Stimulated activated CD4-positive, alpha-beta T cell treated with anti-CD3 and anti-CD28 coated beads, Interleukin-4, amount 100 ng/mL, for 48 hours (primary cell): ENCODE measurements around the gene ELF2.
"Not testable (repeated sequence)": the region's sequence is repeated elsewhere in the genome, so short reads cannot be mapped to it uniquely, and the experiment has no call there.

ENCODE experiments used
- DNase-seq, 2 donors: peaks; one replicate each; pipeline ENCODE4 v3.0.0-alpha.2; 2020; ENCODE audit warnings: low read depth in 2 of 2

Gene ELF2

GRCh38 chr4:139144161-139144859, 32.7 kb downstream of the ELF2 start:
- DNase-seq: no peak

GRCh38 chr4:139142980-139143379, 34.0 kb downstream of the ELF2 start:
- DNase-seq: no peak

- DNase-seq: no peak
These were observed 34.9 kb downstream of the ELF2 start for GRCh38 chr4:139142087-139142486.

- DNase-seq: no peak
These were observed 39.3 kb downstream of the ELF2 start for GRCh38 chr4:139137763-139138162.

- no peak for DNase-seq
These were observed 42.6 kb downstream of the ELF2 start for GRCh38 chr4:139134403-139134802.

- no peak for DNase-seq
These were observed 45.7 kb downstream of the ELF2 start for GRCh38 chr4:139131209-139131870.

GRCh38 chr4:139129206-139129605, 47.8 kb downstream of the ELF2 start:
- no peak for DNase-seq

- DNase-seq: no peak
These were observed 50.1 kb downstream of the ELF2 start for GRCh38 chr4:139126898-139127297.

GRCh38 chr4:139123910-139124309, 53.1 kb downstream of the ELF2 start:
- DNase-seq: no peak

- DNase-seq: no peak
These were observed 58.7 kb downstream of the ELF2 start for GRCh38 chr4:139118365-139118764.

GRCh38 chr4:139115226-139115625, 61.8 kb downstream of the ELF2 start:
- DNase-seq: no peak

GRCh38 chr4:139114795-139115194, 62.2 kb downstream of the ELF2 start:
- not testable (repeated sequence) for DNase-seq

- no peak for DNase-seq
These were observed 64.4 kb downstream of the ELF2 start for GRCh38 chr4:139112650-139113049.

GRCh38 chr4:139108567-139109128, 68.4 kb downstream of the ELF2 start:
- no peak for DNase-seq

GRCh38 chr4:139099366-139099982, 77.5 kb downstream of the ELF2 start:
- peak; percentile 56 for DNase-seq

GRCh38 chr4:139092271-139092670, 84.7 kb downstream of the ELF2 start:
- DNase-seq: no peak

GRCh38 chr4:139085141-139085540, 91.9 kb downstream of the ELF2 start:
- no peak for DNase-seq

GRCh38 chr4:139084804-139085093, 92.3 kb downstream of the ELF2 start:
- no peak for DNase-seq

GRCh38 chr4:139083956-139084803, 92.8 kb downstream of the ELF2 start:
- DNase-seq: peak; percentile 73 to 82

GRCh38 chr4:139083607-139083955, 93.4 kb downstream of the ELF2 start:
- peak in 1 of 2 donors; percentile 52 for DNase-seq

GRCh38 chr4:139082750-139083606, 94.0 kb downstream of the ELF2 start:
- DNase-seq: peak; percentile 80 to 90
